Measurements from ENCODE around the gene SLC39A7.

DNA sequence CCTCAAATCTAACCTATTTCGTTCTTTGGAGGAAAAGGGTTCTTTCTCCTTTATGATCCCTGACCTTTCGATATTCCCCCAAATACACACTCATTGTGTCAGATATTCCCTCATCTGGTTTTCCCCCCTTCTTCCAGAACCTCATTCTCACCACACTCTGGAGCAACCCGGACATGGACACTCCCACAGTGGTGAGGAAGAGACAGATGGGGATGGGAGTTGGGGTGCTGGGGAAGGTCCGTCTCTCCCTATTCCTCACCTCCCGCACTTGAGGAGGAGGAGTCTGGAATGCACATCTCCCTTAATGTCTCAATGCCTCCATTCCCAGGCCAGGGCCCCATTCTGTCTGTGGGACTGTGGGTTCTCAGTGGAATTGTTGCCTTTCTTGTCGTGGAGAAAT, 1.3 kb downstream of the SLC39A7 start:
- TF ChIP-seq ZNF274 (IDR thresholded peaks at IDR 0.05; ENCODE audit: low read depth, low read length) = no peak
- TF ChIP-seq YY1 (IDR thresholded peaks at IDR 0.05; ENCODE audit: insufficient read depth, insufficient read length) = no peak

Data from NT2/D1 (cell line).